Measurements from ENCODE around the gene RBPMS2. TPM values are rescaled to one million over a fixed set of nuclear protein-coding genes. Genes with fewer than 3 reads are reported as not detected.

The RBPMS2 gene
- total RNA-seq (2014; rRNA removed; shearing (Covaris generic)) = 0.16 and 0.34 TPM in 2 replicates

GRCh38 chr15:64775551-64776401, at the start of gene RBPMS2:
Gene RBPMS2 (minus strand): TSS chr15:64775589. CDS start chr15:64775319, 270 bp downstream.

Small RNA genes lying within 50 kb of the gene (small RNA-seq; reads per million reads assigned to genes)
- gene AC100830.2 (not detected), gene MIR1272 (not detected)

Other genes with a start within 250 kb of the RBPMS2 start
- 30.2 and 35.5 TPM in 2 replicates for gene PIF1, start 50.1 kb upstream of the RBPMS2 start, total RNA-seq (2014; rRNA removed; shearing (Covaris generic))
- gene PLEKHO2, start 66.3 kb upstream of the RBPMS2 start, total RNA-seq (2014; rRNA removed; shearing (Covaris generic)) = 14.5 and 14.6 TPM in 2 replicates
- gene ANKDD1A, start 136.3 kb upstream of the RBPMS2 start, total RNA-seq (2014; rRNA removed; shearing (Covaris generic)) = 1.8 and 2.2 TPM in 2 replicates
- 44.2 and 48.8 TPM in 2 replicates for gene SPG21, start 214.3 kb upstream of the RBPMS2 start, total RNA-seq (2014; rRNA removed; shearing (Covaris generic))